Stomach (tissue), 9 donors: ENCODE results near the gene RPL13A. TPM values are rescaled to one million over a fixed set of nuclear protein-coding genes. Genes with fewer than 3 reads are reported as not detected.

Experiments
- DNase-seq, 2 donors: peaks; one replicate each; pipeline versions ENCODE4 v3.0.0 to v3.0.0-alpha.2; 2013 to 2019
- H3K27ac ChIP-seq, 5 donors: fragments of 200-600 bp in 4 of 5; sonication (generic) in 4 of 5; one replicate each; pipeline ENCODE4 v1.5.1; 2013 to 2019; ENCODE audit warnings: mild to moderate bottlenecking in 1 of 5, moderate library complexity in 1 of 5
- H3K27me3 ChIP-seq, 3 donors: fragments of 200-600 bp; sonication (generic); one replicate each; pipeline ENCODE4 v1.5.1; 2017 to 2019; ENCODE audit warnings: mixed run types in 1 of 3
- H3K36me3 ChIP-seq, 4 donors: fragments of 200-600 bp; sonication (generic); 1 replicate in 3 of 4; 2 replicates in 1 of 4; pipeline ENCODE4 v1.5.1; 2016 to 2019
- H3K4me1 ChIP-seq, 4 donors: fragments of 200-600 bp; sonication (generic); one replicate each; pipeline ENCODE4 v1.5.1; 2016 to 2019
- H3K4me3 ChIP-seq, 4 donors: fragments of 200-600 bp; sonication (generic) in 3 of 4; one replicate each; pipeline ENCODE4 v1.5.1; 2016 to 2019; ENCODE audit warnings: mild to moderate bottlenecking in 1 of 4
- H3K9me3 ChIP-seq, 4 donors: fragments of 200-600 bp; sonication (generic); one replicate each; pipeline ENCODE4 v1.5.1; 2016 to 2019
- CTCF ChIP-seq, 7 experiments: fragments of 450-650 bp in 4 of 7; fragments of 200-600 bp in 3 of 7; sonication (generic) in 3 of 7; IDR thresholded peaks; one replicate each; pipeline ENCODE4 v1.5.1; 2016 to 2019; ENCODE audit warnings: antibody characterized with exemption in 7 of 7, control low read depth in 2 of 7, mild to moderate bottlenecking in 1 of 7
- EP300 ChIP-seq: sonication (generic); formaldehyde crosslinking; IDR thresholded peaks from one replicate; pipeline ENCODE4 v1.6.1; 2017; ENCODE audit warnings: antibody characterized with exemption
- POLR2A ChIP-seq, 4 donors: fragments of 450-650 bp; IDR thresholded peaks; one replicate each; pipeline ENCODE4 v1.6.1; 2016; ENCODE audit warnings: antibody characterized with exemption in 4 of 4, control low read depth in 2 of 4, mild to moderate bottlenecking in 1 of 4, moderate library complexity in 1 of 4
- POLR2AphosphoS5 ChIP-seq, 3 donors: sonication (generic); formaldehyde crosslinking; IDR thresholded peaks; one replicate each; pipeline ENCODE4 v1.6.1; 2016; ENCODE audit warnings: antibody characterized with exemption in 3 of 3
- WGBS, 5 donors: extraction: QIAGEN DNeasy Blood & Tissue Kit in 3 of 5; methylation state at CpG; one replicate each; pipeline versions ENCODE4 v1.1.5 to v1.1.7; 2013 to 2018; 5-methylcytosine and 5-hydroxymethylcytosine counted together
- intact Hi-C: fragments of 100-400 bp; cut with DNase I; formaldehyde crosslinking; loops from one replicate; pipeline ENCODE4 v1.15.1; 2023; ENCODE audit warnings: low total_unique reads
- polyA plus RNA-seq, 3 donors: library from polyadenylated mRNA; stranded (reverse); fragments of 200-250 nt; gene quantifications; one replicate each; pipeline ENCODE4 v1.2.3, GENCODE V29; 2013
- total RNA-seq, 5 donors: library from RNA; depleted of rRNA; stranded (reverse); fragments of >200 nt; gene quantifications; one replicate each; pipeline versions ENCODE4 v1.1.0 to v1.2.3, GENCODE V29; 2014 to 2016
- donor health status: healthy with polysubstance abuse.
- donor health status: Bipolar disorder and iron deficiency.
- donor health status: healthy.

Gene RPL13A
- total and polyA plus RNA-seq, 8 donors: 2,540 to 5,817 (median 3,195) TPM

DNA sequence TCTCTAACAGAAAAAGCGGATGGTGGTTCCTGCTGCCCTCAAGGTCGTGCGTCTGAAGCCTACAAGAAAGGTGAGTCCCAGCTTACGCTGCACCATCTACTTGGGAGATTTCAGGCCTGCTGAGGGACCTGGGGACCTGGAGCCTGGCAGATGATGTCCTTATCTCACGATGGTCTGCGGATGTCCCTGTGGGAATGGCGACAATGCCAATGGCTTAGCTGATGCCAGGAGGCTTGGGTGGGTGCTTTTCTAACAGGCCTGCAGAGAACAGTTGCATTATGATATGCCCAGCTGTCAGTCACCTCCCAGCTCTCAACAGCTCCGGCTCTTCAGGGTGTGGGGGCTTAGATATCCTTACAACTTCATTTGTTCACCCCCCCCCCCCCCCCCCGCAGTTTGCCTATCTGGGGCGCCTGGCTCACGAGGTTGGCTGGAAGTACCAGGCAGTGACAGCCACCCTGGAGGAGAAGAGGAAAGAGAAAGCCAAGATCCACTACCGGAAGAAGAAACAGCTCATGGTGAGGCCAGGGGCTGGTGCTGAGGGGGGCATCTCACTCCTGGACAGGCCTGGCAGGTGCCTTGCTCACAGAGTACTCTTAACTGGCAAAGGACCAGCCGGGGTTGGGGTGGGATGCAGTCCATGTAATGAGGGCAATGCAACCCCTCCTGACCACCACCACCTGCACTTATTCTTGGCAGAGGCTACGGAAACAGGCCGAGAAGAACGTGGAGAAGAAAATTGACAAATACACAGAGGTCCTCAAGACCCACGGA lies 3.8 kb downstream of the RPL13A start:
- WGBS, 5 donors: 49 to 67% (median 61%) methylated on average over 13 to 17 of the region's 17 CpGs
- Histone ChIP-seq H3K36me3 (peaks cover 38 to 50% (median 44%) of the 10 kb centered on the region in 4 donors), H3K27ac (peak overlapping the region in 3 of 5 donors; percentile 91 to 96 (median 93)), H3K9me3 (no peaks in the 10 kb centered on the region), H3K4me3 (peak overlapping the region in 2 of 4 donors; percentile 92 to 94), H3K27me3 (no peaks in the 10 kb centered on the region), H3K4me1 (peaks cover 31 to 59% (median 47%) of the 10 kb centered on the region in 4 donors)
- peak in 1 of 2 donors; percentile 16 for DNase-seq
- no peak for TF ChIP-seq POLR2AphosphoS5 (IDR thresholded peaks at IDR 0.05)
- no peak for TF ChIP-seq CTCF (IDR thresholded peaks at IDR 0.05)
- TF ChIP-seq POLR2A (IDR thresholded peaks at IDR 0.05): no peak
- TF ChIP-seq EP300: no peak
- intact Hi-C loops: no loop called here

DNA sequence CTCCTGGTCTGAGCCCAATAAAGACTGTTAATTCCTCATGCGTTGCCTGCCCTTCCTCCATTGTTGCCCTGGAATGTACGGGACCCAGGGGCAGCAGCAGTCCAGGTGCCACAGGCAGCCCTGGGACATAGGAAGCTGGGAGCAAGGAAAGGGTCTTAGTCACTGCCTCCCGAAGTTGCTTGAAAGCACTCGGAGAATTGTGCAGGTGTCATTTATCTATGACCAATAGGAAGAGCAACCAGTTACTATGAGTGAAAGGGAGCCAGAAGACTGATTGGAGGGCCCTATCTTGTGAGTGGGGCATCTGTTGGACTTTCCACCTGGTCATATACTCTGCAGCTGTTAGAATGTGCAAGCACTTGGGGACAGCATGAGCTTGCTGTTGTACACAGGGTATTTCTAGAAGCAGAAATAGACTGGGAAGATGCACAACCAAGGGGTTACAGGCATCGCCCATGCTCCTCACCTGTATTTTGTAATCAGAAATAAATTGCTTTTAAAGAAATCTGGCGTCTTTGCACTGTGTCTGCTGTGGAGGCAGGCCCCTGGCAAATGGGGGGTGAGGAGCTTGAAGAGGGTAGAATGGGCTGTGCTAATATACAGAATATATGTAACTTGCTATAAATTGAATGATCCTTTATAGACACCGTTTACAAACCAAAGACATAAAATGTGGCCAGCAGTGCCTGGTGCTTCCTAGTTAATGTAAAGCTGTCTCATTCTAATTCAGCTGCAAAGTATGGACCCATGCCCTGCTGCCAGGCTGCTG lies 4.6 kb downstream of the RPL13A start:
- H3K4me1 ChIP-seq: peaks cover 31 to 57% (median 48%) of the 10 kb centered on the region in 4 donors
- intact Hi-C loops: no loop called here
- WGBS, 5 donors: 52 to 64% (median 57%) methylated on average over 6 to 7 of the region's 7 CpGs
- H3K36me3 ChIP-seq: peaks cover 38 to 50% (median 44%) of the 10 kb centered on the region in 4 donors
- no peaks in the 10 kb centered on the region for H3K27me3 ChIP-seq
- peak overlapping the region in 1 of 4 donors; percentile 92 for H3K4me3 ChIP-seq
- no peaks in the 10 kb centered on the region for H3K9me3 ChIP-seq
- peak overlapping the region in 2 of 5 donors; percentile 13 to 91 for H3K27ac ChIP-seq
- TF ChIP-seq EP300 (no peak), POLR2A (IDR thresholded peaks at IDR 0.05) (no peak), POLR2AphosphoS5 (IDR thresholded peaks at IDR 0.05) (no peak), CTCF (IDR thresholded peaks at IDR 0.05) (no peak)
- DNase-seq: peak in 1 of 2 donors; percentile 15

- TF ChIP-seq CTCF (IDR thresholded peaks at IDR 0.05) (no peak), POLR2AphosphoS5 (IDR thresholded peaks at IDR 0.05) (peak in 2 of 3 donors; percentile 3 to 33)
- Histone ChIP-seq H3K4me3 (no peak overlapping the region), H3K36me3 (peaks cover 42 to 56% (median 50%) of the 10 kb centered on the region in 4 donors), H3K27me3 (no peaks in the 10 kb centered on the region), H3K4me1 (peaks cover 38 to 63% (median 56%) of the 10 kb centered on the region in 4 donors), H3K9me3 (no peaks in the 10 kb centered on the region), H3K27ac (peak overlapping the region in 2 of 5 donors; percentile 4 to 36)
- intact Hi-C loops: no loop called here
- peak in 1 of 2 donors; percentile 31 for DNase-seq
- 41 to 62% (median 51%) methylated on average over 12 of the region's 12 CpGs for WGBS, 5 donors
Measured at GRCh38 chr19:49492573-49493405, 5.4 kb downstream of the RPL13A start.

GRCh38 chr19:49496574-49497008 lies 9.2 kb downstream of the RPL13A start:
- Histone ChIP-seq H3K4me3 (peak overlapping the region; percentile 72 to 93 (median 84)), H3K36me3 (peaks cover 43 to 49% (median 48%) of the 10 kb centered on the region in 4 donors), H3K27me3 (no peaks in the 10 kb centered on the region), H3K4me1 (peaks cover 44 to 63% (median 56%) of the 10 kb centered on the region in 4 donors), H3K9me3 (no peaks in the 10 kb centered on the region), H3K27ac (peak overlapping the region; percentile 88 to 98 (median 96))
- no peak for TF ChIP-seq POLR2A (IDR thresholded peaks at IDR 0.05)
- TF ChIP-seq POLR2AphosphoS5 (IDR thresholded peaks at IDR 0.05): no peak
- no peak for TF ChIP-seq CTCF (IDR thresholded peaks at IDR 0.05)
- TF ChIP-seq EP300: no peak
- DNase-seq: no peak
- intact Hi-C loops: no loop called here
- WGBS, 5 donors: 0 to 1% (median 1%) methylated on average over 8 to 11 of the region's 11 CpGs
